HEK293 (cell line): Measurements from ENCODE around the gene SMC5.

Source experiments
- EGR2 ChIP-seq: fragments of 450-650 bp; formaldehyde crosslinking; IDR thresholded peaks from 2 replicates; pipeline ENCODE4 v1.5.1; 2016; ENCODE audit warnings: low read depth, missing biosample characterization, missing genetic modification characterization
- GLI2 ChIP-seq: fragments of 450-650 bp; formaldehyde crosslinking; IDR thresholded peaks from 2 replicates; pipeline ENCODE4; 2017; ENCODE audit warnings: missing biosample characterization, missing genetic modification characterization, low read depth, borderline replicate concordance
- HOXA7 ChIP-seq: sonication (generic); formaldehyde crosslinking; IDR thresholded peaks from 2 replicates; pipeline ENCODE4 v1.8.1; 2022; ENCODE audit warnings: missing genetic modification reagents, borderline replicate concordance
- KLF16 ChIP-seq: fragments of 450-650 bp; formaldehyde crosslinking; IDR thresholded peaks from 2 replicates; pipeline ENCODE4 v1.5.1; 2017; ENCODE audit warnings: missing biosample characterization, missing genetic modification characterization
- KLF8 ChIP-seq: fragments of 450-650 bp; formaldehyde crosslinking; IDR thresholded peaks from 2 replicates; pipeline ENCODE4 v1.5.1; 2016; ENCODE audit warnings: missing biosample characterization, missing genetic modification characterization
- MEIS1 ChIP-seq: sonication (generic); formaldehyde crosslinking; IDR thresholded peaks from 2 replicates; pipeline ENCODE4 v1.8.1; 2022; ENCODE audit warnings: missing genetic modification reagents, mild to moderate bottlenecking, borderline replicate concordance
- REPIN1 ChIP-seq: fragments of 450-650 bp; formaldehyde crosslinking; IDR thresholded peaks from 2 replicates; pipeline ENCODE4 v1.5.1; 2017; ENCODE audit warnings: missing biosample characterization, missing genetic modification characterization, low read depth
- REST ChIP-seq: fragments of 450-650 bp; formaldehyde crosslinking; IDR thresholded peaks from 2 replicates; pipeline ENCODE4 v1.5.1; 2016; ENCODE audit warnings: missing biosample characterization, missing genetic modification characterization
- SCRT2 ChIP-seq: fragments of 450-650 bp; formaldehyde crosslinking; IDR thresholded peaks from 2 replicates; pipeline ENCODE4 v1.5.1; 2016; ENCODE audit warnings: missing biosample characterization, missing genetic modification characterization
- ZBTB11 ChIP-seq: fragments of 450-650 bp; formaldehyde crosslinking; conservative IDR thresholded peaks from 2 replicates; pipeline ENCODE4 v1.5.1; 2016; ENCODE audit warnings: low read depth, missing biosample characterization, missing genetic modification characterization
- ZNF211 ChIP-seq: fragments of 450-650 bp; formaldehyde crosslinking; IDR thresholded peaks from 2 replicates; pipeline ENCODE4 v1.5.1; 2016; ENCODE audit warnings: low read depth, missing biosample characterization, missing genetic modification characterization
- ZNF24 ChIP-seq: fragments of 450-650 bp; formaldehyde crosslinking; IDR thresholded peaks from 2 replicates; pipeline ENCODE4 v1.5.1; 2016; ENCODE audit warnings: missing biosample characterization, missing genetic modification characterization
- ZNF274 ChIP-seq, 2 experiments: fragments of 200-500 bp in 1 of 2; fragments of 450-650 bp in 1 of 2; sonication (Bioruptor generic) in 1 of 2; formaldehyde crosslinking in 1 of 2; IDR thresholded peaks; 2 replicates each; pipeline versions ENCODE4 v1.5.1 to v1.6.1; 2014 to 2016; ENCODE audit warnings: borderline replicate concordance in 1 of 2, inconsistent platforms in 1 of 2, low read length in 1 of 2, missing biosample characterization in 1 of 2, missing genetic modification characterization in 1 of 2
- ZNF324 ChIP-seq: fragments of 450-650 bp; formaldehyde crosslinking; IDR thresholded peaks from 2 replicates; pipeline ENCODE4 v1.5.1; 2016; ENCODE audit warnings: missing biosample characterization, missing genetic modification characterization
- ZNF335 ChIP-seq: fragments of 450-650 bp; formaldehyde crosslinking; conservative IDR thresholded peaks from 2 replicates; pipeline ENCODE4 v1.5.1; 2016; ENCODE audit warnings: missing biosample characterization, missing genetic modification characterization
- ZNF473 ChIP-seq: fragments of 450-650 bp; formaldehyde crosslinking; IDR thresholded peaks from 2 replicates; pipeline ENCODE4 v1.5.1; 2017; ENCODE audit warnings: missing biosample characterization, missing genetic modification characterization
- ZNF561 ChIP-seq: fragments of 450-650 bp; IDR thresholded peaks from 2 replicates; pipeline ENCODE4 v1.5.1; 2018; ENCODE audit warnings: missing biosample characterization, missing genetic modification characterization, borderline replicate concordance
- ZNF585B ChIP-seq: fragments of 450-650 bp; formaldehyde crosslinking; IDR thresholded peaks from 2 replicates; pipeline ENCODE4 v1.5.1; 2016; ENCODE audit warnings: missing biosample characterization, missing genetic modification characterization
- ZNF629 ChIP-seq: fragments of 450-650 bp; formaldehyde crosslinking; IDR thresholded peaks from 2 replicates; pipeline ENCODE4 v1.5.1; 2017; ENCODE audit warnings: missing biosample characterization, missing genetic modification characterization
- ZNF701 ChIP-seq: fragments of 450-650 bp; formaldehyde crosslinking; IDR thresholded peaks from 2 replicates; pipeline ENCODE4 v1.5.1; 2016; ENCODE audit warnings: missing biosample characterization, missing genetic modification characterization
- ZNF768 ChIP-seq: fragments of 450-650 bp; formaldehyde crosslinking; IDR thresholded peaks from 2 replicates; pipeline ENCODE4 v1.5.1; 2018; ENCODE audit warnings: missing biosample characterization, mild to moderate bottlenecking, missing genetic modification characterization
- ZNF792 ChIP-seq: fragments of 450-650 bp; formaldehyde crosslinking; IDR thresholded peaks from 2 replicates; pipeline ENCODE4 v1.5.1; 2016; ENCODE audit warnings: missing biosample characterization, missing genetic modification characterization
- TF ChIP-seq, protein P1 (sequence below): fragments of 450-650 bp; formaldehyde crosslinking; IDR thresholded peaks from 2 replicates; pipeline ENCODE4 v1.5.1; 2017; ENCODE audit warnings: missing biosample characterization, missing genetic modification characterization
- TF ChIP-seq, protein P2 (sequence below): fragments of 450-650 bp; formaldehyde crosslinking; IDR thresholded peaks from 2 replicates; pipeline ENCODE4 v1.5.1; 2017; ENCODE audit warnings: missing biosample characterization, missing genetic modification characterization
- TF ChIP-seq, protein P3 (sequence below): fragments of 450-650 bp; formaldehyde crosslinking; optimal IDR thresholded peaks from 2 replicates; pipeline ENCODE3; 2016; ENCODE audit warnings: missing biosample characterization, mild to moderate bottlenecking, missing genetic modification characterization
- TF ChIP-seq, protein P4 (sequence below): fragments of 450-650 bp; formaldehyde crosslinking; IDR thresholded peaks from 2 replicates; pipeline ENCODE4 v1.5.1; 2017; ENCODE audit warnings: missing biosample characterization, missing genetic modification characterization

SMC5 gene

DNA sequence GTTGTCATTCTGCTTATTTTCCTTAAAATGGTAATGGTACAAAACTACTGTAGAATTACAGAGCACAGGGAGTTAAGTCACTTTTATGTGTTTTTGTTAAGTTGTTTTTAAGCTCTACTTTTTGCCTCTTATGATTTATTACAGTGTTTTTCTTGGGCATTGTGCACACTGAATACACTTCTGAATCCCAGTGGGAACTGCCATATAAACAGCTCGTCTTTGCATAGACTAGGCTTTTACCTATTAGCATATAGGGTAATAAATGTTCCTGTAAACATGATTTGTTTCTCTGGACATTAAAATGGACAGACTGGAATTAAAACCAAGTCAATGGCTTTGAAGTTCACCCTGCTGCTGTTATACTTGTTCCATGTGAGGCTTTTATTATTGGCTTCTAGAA, 143.4 kb downstream of the SMC5 start (continued):
- no peak for TF ChIP-seq ZBTB11 (tag by site-specific recombination)
- TF ChIP-seq ZNF768 (tag by site-specific recombination) = no peak
- TF ChIP-seq REST (tag by site-specific recombination) = no peak
- TF ChIP-seq, protein P1, sequence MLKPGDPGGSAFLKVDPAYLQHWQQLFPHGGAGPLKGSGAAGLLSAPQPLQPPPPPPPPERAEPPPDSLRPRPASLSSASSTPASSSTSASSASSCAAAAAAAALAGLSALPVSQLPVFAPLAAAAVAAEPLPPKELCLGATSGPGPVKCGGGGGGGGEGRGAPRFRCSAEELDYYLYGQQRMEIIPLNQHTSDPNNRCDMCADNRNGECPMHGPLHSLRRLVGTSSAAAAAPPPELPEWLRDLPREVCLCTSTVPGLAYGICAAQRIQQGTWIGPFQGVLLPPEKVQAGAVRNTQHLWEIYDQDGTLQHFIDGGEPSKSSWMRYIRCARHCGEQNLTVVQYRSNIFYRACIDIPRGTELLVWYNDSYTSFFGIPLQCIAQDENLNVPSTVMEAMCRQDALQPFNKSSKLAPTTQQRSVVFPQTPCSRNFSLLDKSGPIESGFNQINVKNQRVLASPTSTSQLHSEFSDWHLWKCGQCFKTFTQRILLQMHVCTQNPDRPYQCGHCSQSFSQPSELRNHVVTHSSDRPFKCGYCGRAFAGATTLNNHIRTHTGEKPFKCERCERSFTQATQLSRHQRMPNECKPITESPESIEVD (tag by site-specific recombination) = peak; percentile 89
- no peak for TF ChIP-seq ZNF585B (tag by site-specific recombination)
- no peak for TF ChIP-seq ZNF561 (tag by site-specific recombination)
- TF ChIP-seq, protein P2, sequence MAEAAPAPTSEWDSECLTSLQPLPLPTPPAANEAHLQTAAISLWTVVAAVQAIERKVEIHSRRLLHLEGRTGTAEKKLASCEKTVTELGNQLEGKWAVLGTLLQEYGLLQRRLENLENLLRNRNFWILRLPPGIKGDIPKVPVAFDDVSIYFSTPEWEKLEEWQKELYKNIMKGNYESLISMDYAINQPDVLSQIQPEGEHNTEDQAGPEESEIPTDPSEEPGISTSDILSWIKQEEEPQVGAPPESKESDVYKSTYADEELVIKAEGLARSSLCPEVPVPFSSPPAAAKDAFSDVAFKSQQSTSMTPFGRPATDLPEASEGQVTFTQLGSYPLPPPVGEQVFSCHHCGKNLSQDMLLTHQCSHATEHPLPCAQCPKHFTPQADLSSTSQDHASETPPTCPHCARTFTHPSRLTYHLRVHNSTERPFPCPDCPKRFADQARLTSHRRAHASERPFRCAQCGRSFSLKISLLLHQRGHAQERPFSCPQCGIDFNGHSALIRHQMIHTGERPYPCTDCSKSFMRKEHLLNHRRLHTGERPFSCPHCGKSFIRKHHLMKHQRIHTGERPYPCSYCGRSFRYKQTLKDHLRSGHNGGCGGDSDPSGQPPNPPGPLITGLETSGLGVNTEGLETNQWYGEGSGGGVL (tag by site-specific recombination) = no peak
- no peak for TF ChIP-seq HOXA7 (CRISPR knock-in tag)
- no peak for TF ChIP-seq ZNF324 (tag by site-specific recombination)
- no peak for TF ChIP-seq SCRT2 (tag by site-specific recombination)
- no peak for TF ChIP-seq REPIN1 (tag by site-specific recombination)
- no peak for TF ChIP-seq ZNF211
- TF ChIP-seq, protein P3, sequence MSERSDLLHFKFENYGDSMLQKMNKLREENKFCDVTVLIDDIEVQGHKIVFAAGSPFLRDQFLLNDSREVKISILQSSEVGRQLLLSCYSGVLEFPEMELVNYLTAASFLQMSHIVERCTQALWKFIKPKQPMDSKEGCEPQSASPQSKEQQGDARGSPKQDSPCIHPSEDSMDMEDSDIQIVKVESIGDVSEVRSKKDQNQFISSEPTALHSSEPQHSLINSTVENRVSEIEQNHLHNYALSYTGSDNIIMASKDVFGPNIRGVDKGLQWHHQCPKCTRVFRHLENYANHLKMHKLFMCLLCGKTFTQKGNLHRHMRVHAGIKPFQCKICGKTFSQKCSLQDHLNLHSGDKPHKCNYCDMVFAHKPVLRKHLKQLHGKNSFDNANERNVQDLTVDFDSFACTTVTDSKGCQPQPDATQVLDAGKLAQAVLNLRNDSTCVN (tag by site-specific recombination) = no peak
- no peak for TF ChIP-seq ZNF274 (IDR thresholded peaks at IDR 0.05; ENCODE audit: low read length)
- no peak for TF ChIP-seq ZNF274 (tag by site-specific recombination; IDR thresholded peaks at IDR 0.05; ENCODE audit: borderline replicate concordance)
- TF ChIP-seq ZNF629 (tag by site-specific recombination) = no peak
- TF ChIP-seq, protein P4, sequence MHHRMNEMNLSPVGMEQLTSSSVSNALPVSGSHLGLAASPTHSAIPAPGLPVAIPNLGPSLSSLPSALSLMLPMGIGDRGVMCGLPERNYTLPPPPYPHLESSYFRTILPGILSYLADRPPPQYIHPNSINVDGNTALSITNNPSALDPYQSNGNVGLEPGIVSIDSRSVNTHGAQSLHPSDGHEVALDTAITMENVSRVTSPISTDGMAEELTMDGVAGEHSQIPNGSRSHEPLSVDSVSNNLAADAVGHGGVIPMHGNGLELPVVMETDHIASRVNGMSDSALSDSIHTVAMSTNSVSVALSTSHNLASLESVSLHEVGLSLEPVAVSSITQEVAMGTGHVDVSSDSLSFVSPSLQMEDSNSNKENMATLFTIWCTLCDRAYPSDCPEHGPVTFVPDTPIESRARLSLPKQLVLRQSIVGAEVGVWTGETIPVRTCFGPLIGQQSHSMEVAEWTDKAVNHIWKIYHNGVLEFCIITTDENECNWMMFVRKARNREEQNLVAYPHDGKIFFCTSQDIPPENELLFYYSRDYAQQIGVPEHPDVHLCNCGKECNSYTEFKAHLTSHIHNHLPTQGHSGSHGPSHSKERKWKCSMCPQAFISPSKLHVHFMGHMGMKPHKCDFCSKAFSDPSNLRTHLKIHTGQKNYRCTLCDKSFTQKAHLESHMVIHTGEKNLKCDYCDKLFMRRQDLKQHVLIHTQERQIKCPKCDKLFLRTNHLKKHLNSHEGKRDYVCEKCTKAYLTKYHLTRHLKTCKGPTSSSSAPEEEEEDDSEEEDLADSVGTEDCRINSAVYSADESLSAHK (tag by site-specific recombination) = no peak
- TF ChIP-seq MEIS1 = no peak
- no peak for TF ChIP-seq KLF8 (tag by site-specific recombination)
- TF ChIP-seq ZNF473 (tag by site-specific recombination) = no peak
- no peak for TF ChIP-seq ZNF792 (tag by site-specific recombination)
- TF ChIP-seq KLF16 (tag by site-specific recombination) = no peak
- no peak for TF ChIP-seq GLI2 (tag by site-specific recombination)
- no peak for TF ChIP-seq ZNF701 (tag by site-specific recombination)
- TF ChIP-seq ZNF24 (tag by site-specific recombination) = no peak
- TF ChIP-seq EGR2 (tag by site-specific recombination) = no peak
- TF ChIP-seq ZNF335 = no peak
